Neural progenitor cell (in vitro differentiated cells): ENCODE results near the gene FTCD. TPM values are rescaled to one million over a fixed set of nuclear protein-coding genes. Genes with fewer than 3 reads are reported as not detected.
"Not testable (repeated sequence)": the region's sequence is repeated elsewhere in the genome, so short reads cannot be mapped to it uniquely, and the experiment has no call there.

Source experiments
- DNase-seq: peaks from one replicate; pipeline ENCODE4 v3.0.0-alpha.2; 2016; ENCODE audit warnings: low spot score
- H2AFZ ChIP-seq: fragments of 200-600 bp; sonication (generic); replicated peaks from 2 replicates; pipeline ENCODE4 v1.6.1; 2016; ENCODE audit warnings: antibody characterized with exemption
- H3F3A ChIP-seq: fragments of 200-600 bp; sonication (generic); 2 replicates; pipeline ENCODE4 v1.6.1; 2016; ENCODE audit warnings: antibody characterized with exemption, low read depth
- H3K27ac ChIP-seq: fragments of 200-600 bp; sonication (generic); 2 replicates; pipeline ENCODE4 v1.5.1; 2016; ENCODE audit warnings: mild to moderate bottlenecking
- H3K27me3 ChIP-seq: fragments of 200-600 bp; sonication (generic); 2 replicates; pipeline ENCODE4 v1.6.1; 2016; ENCODE audit warnings: mild to moderate bottlenecking, moderate library complexity
- H3K36me3 ChIP-seq: fragments of 200-600 bp; sonication (generic); 2 replicates; pipeline ENCODE4 v1.5.1; 2016
- H3K4me1 ChIP-seq: fragments of 200-600 bp; sonication (generic); 2 replicates; pipeline ENCODE4 v1.6.1; 2016; ENCODE audit warnings: mixed run types
- H3K4me2 ChIP-seq: fragments of 200-600 bp; sonication (generic); 2 replicates; pipeline ENCODE4 v1.6.1; 2016
- H3K4me3 ChIP-seq: fragments of 200-600 bp; sonication (generic); 2 replicates; pipeline ENCODE4 v1.5.1; 2016
- H3K79me2 ChIP-seq: fragments of 200-600 bp; sonication (generic); 2 replicates; pipeline ENCODE4 v1.6.1; 2016; ENCODE audit warnings: low read depth
- H3K9ac ChIP-seq: fragments of 200-600 bp; sonication (generic); 2 replicates; pipeline ENCODE4 v1.6.1; 2016
- H3K9me3 ChIP-seq: fragments of 200-600 bp; sonication (generic); 2 replicates; pipeline ENCODE4 v1.5.1; 2016; ENCODE audit warnings: low read depth
- H4K20me1 ChIP-seq: fragments of 200-600 bp; sonication (generic); 2 replicates; pipeline ENCODE4 v1.6.1; 2016; ENCODE audit warnings: low read depth
- H3K27ac Mint-ChIP-seq: 3 replicates; pipeline ENCODE4 v1.8.0; 2021; ENCODE audit warnings: mixed read lengths
- H3K27me3 Mint-ChIP-seq: 2 replicates; pipeline ENCODE4 v1.8.0; 2022; ENCODE audit warnings: low read depth, mild to moderate bottlenecking, inconsistent platforms, moderate library complexity, mixed read lengths; ENCODE audit not compliant: insufficient read depth
- H3K36me3 Mint-ChIP-seq: 3 replicates; pipeline ENCODE4 v1.8.0; 2021; ENCODE audit warnings: mixed read lengths
- H3K4me1 Mint-ChIP-seq: 3 replicates; pipeline ENCODE4 v1.8.0; 2021; ENCODE audit warnings: mixed read lengths
- H3K4me3 Mint-ChIP-seq: 3 replicates; pipeline ENCODE4 v1.8.0; 2021; ENCODE audit warnings: mild to moderate bottlenecking, moderate library complexity, mixed read lengths
- H3K9me3 Mint-ChIP-seq: 3 replicates; pipeline ENCODE4 v1.8.0; 2020; ENCODE audit warnings: mixed read lengths
- EZH2 ChIP-seq: fragments of 200-600 bp; sonication (generic); IDR thresholded peaks from 2 replicates; pipeline ENCODE4 v1.6.1; 2017; ENCODE audit warnings: antibody characterized with exemption, mild to moderate bottlenecking, moderate library complexity
- EZH2phosphoT487 ChIP-seq: fragments of 200-600 bp; sonication (generic); IDR thresholded peaks from 2 replicates; pipeline ENCODE4 v1.6.1; 2017; ENCODE audit warnings: antibody characterized with exemption
- total RNA-seq: library from RNA; depleted of rRNA; stranded (reverse); fragments of >200 nt; gene quantifications from 2 replicates; pipeline ENCODE4 v1.2.3, GENCODE V29; 2015; ENCODE audit warnings: low replicate concordance
- TF ChIP-seq, protein P1 (sequence below): fragments of 200-600 bp; sonication (generic); IDR thresholded peaks from 2 replicates; pipeline ENCODE4 v1.5.1; 2017; ENCODE audit warnings: antibody characterized with exemption, mild to moderate bottlenecking

The FTCD gene
- total RNA-seq, 1 donor from 2014 or later, result not detected

DNA sequence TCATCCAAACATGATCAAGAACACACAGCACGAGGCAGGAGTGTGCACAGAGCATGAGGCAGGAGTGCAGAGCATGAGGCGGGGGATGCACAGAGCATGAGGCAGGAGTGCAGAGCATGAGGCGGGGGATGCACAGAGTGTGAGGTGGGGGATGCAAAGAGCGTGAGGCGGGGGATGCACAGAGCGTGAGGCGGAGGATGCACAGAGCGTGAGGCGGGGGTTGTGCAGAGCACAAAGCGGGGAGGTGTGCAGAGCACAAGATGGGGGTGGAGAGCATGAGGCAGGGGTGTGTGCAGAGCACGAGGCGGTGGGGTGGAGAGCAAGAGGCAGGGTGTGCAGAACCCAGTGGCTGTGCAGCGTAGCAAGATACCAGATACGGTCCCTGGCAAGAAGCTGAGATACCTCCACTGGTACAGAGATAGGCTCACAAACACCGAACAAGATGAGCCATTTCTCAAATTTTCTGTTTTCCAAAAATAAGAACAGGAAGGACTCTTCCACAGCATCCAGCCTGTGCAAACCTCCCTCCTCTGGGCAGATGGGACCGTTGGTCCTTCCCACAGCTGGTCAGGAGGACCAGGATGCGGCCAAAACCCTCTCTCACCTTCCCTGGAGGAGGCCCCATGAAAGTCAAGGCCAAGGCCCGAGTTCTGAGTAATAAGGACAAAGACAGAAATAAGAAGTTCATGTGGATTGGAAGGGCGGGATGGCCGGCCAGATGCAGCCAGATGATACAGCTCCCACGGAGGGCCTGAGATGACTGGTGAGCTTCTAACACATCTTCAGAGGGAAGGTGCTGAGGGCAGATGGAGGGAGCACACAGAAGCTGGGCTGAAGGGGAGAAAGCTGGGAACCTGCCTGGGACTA lies 16.9 kb upstream of the FTCD start:
- H3K36me3 Mint-ChIP-seq, result peaks cover 9% of the 10 kb centered on the region
- no peaks in the 10 kb centered on the region for H3K9me3 ChIP-seq
- no peak for DNase-seq
- H3K27ac Mint-ChIP-seq, result no peak overlapping the region
- H3K27me3 Mint-ChIP-seq, result peaks cover 3% of the 10 kb centered on the region
- no peak overlapping the region for H3K9ac ChIP-seq
- no peak overlapping the region for H3K27ac ChIP-seq
- H3K4me2 ChIP-seq, result no peak overlapping the region
- peaks cover 13% of the 10 kb centered on the region for H3K4me1 Mint-ChIP-seq
- no peaks in the 10 kb centered on the region for H3F3A ChIP-seq
- TF ChIP-seq EZH2 (no peak), EZH2phosphoT487 (no peak)
- TF ChIP-seq, protein P1, sequence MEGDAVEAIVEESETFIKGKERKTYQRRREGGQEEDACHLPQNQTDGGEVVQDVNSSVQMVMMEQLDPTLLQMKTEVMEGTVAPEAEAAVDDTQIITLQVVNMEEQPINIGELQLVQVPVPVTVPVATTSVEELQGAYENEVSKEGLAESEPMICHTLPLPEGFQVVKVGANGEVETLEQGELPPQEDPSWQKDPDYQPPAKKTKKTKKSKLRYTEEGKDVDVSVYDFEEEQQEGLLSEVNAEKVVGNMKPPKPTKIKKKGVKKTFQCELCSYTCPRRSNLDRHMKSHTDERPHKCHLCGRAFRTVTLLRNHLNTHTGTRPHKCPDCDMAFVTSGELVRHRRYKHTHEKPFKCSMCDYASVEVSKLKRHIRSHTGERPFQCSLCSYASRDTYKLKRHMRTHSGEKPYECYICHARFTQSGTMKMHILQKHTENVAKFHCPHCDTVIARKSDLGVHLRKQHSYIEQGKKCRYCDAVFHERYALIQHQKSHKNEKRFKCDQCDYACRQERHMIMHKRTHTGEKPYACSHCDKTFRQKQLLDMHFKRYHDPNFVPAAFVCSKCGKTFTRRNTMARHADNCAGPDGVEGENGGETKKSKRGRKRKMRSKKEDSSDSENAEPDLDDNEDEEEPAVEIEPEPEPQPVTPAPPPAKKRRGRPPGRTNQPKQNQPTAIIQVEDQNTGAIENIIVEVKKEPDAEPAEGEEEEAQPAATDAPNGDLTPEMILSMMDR, result no peak
- no peaks in the 10 kb centered on the region for H3K27me3 ChIP-seq
- H3K36me3 ChIP-seq, result no peaks in the 10 kb centered on the region
- H4K20me1 ChIP-seq, result no peaks in the 10 kb centered on the region
- H2AFZ ChIP-seq, result no peak overlapping the region
- H3K79me2 ChIP-seq, result peaks cover 33% of the 10 kb centered on the region
- H3K4me3 ChIP-seq, result no peak overlapping the region
- H3K4me3 Mint-ChIP-seq, result no peak overlapping the region
- no peaks in the 10 kb centered on the region for H3K4me1 ChIP-seq
- peaks cover 39% of the 10 kb centered on the region for H3K9me3 Mint-ChIP-seq

DNA sequence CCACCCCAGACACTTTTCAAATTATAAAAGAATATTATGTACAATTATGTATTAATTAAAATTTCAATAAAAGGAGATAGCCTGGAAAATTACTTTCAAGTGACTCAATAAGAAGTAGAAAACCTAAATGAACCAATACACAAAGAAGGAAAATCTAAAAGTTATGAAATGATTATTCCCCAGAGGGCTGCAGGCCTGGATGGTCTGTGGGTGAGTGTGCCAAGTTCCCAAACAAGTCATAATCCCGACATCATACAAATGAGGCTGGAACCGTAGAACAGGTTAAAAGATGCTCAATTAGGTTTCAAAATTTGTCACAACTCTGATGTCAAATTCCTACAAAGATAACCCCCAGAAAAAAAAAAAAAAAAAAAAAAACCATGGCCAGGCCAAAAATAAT lies 16.2 kb upstream of the FTCD start:
- no peak for DNase-seq
- no peak overlapping the region for H3K4me3 ChIP-seq
- Mint-ChIP-seq H3K4me1 (peaks cover 13% of the 10 kb centered on the region), H3K4me3 (no peak overlapping the region), H3K36me3 (peaks cover 9% of the 10 kb centered on the region), H3K27me3 (peaks cover 3% of the 10 kb centered on the region), H3K27ac (peak overlapping the region; percentile 22), H3K9me3 (peaks cover 33% of the 10 kb centered on the region)
- H3K4me2 ChIP-seq, result no peak overlapping the region
- H4K20me1 ChIP-seq, result no peaks in the 10 kb centered on the region
- no peaks in the 10 kb centered on the region for H3K27me3 ChIP-seq
- no peak overlapping the region for H2AFZ ChIP-seq
- peaks cover 27% of the 10 kb centered on the region for H3K79me2 ChIP-seq
- no peak overlapping the region for H3K9ac ChIP-seq
- H3K36me3 ChIP-seq, result no peaks in the 10 kb centered on the region
- TF ChIP-seq, protein P1, result no peak
- no peak for TF ChIP-seq EZH2phosphoT487
- TF ChIP-seq EZH2, result no peak
- H3K4me1 ChIP-seq, result no peaks in the 10 kb centered on the region
- H3K27ac ChIP-seq, result no peak overlapping the region
- no peaks in the 10 kb centered on the region for H3K9me3 ChIP-seq
- H3F3A ChIP-seq, result no peaks in the 10 kb centered on the region

DNA sequence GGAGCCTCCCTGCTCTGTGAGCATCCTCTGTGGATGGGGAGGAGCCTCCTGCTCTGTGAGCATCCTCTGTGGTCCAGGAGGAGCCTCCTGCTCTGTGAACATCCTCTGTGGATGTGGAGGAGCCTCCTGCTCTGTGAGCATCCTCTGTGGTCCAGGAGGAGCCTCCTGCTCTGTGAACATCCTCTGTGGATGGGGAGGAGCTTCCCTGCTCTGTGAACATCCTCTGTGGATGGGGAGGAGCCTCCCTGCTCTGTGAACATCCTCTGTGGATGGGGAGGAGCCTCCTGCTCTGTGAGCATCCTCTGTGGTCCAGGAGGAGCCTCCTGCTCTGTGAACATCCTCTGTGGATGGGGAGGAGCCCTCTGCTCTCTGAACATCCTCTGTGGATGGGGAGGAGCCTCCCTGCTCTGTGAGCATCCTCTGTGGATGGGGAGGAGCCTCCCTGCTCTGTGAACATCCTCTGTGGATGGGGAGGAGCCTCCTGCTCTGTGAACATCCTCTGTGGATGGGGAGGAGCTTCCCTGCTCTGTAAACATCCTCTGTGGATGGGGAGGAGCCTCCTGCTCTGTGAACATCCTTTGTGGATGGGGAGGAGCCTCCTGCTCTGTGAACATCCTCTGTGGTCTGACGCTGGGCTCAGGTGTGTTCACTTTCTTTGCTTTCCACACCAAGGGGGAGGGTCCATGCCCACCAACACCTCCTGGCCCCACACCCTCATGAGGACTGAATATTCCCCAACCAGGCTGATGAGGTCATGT lies 15.2 kb upstream of the FTCD start:
- not testable (repeated sequence) for H4K20me1 ChIP-seq, H3K9ac ChIP-seq, H3K9me3 ChIP-seq, H2AFZ ChIP-seq, DNase-seq, H3K27me3 Mint-ChIP-seq, H3K4me3 ChIP-seq, H3K4me1 ChIP-seq, H3K27me3 ChIP-seq, H3F3A ChIP-seq, H3K36me3 ChIP-seq, H3K4me2 ChIP-seq, H3K27ac ChIP-seq
- Mint-ChIP-seq H3K9me3 (peaks cover 24% of the 10 kb centered on the region), H3K27ac (peak overlapping the region; percentile 79), H3K4me1 (peaks cover 13% of the 10 kb centered on the region), H3K4me3 (peak overlapping the region; percentile 74), H3K36me3 (peaks cover 11% of the 10 kb centered on the region)
- H3K79me2 ChIP-seq, result peaks cover 17% of the 10 kb centered on the region
